HG03442 (cell line): Measurements from ENCODE around the gene EXOC3L4.
A peak's percentile ranks its signal among the peaks of the same experiment; 100 is the strongest.
"Not testable (repeated sequence)": the region's sequence is repeated elsewhere in the genome, so short reads cannot be mapped to it uniquely, and the experiment has no call there.

ENCODE experiments used
- ATAC-seq: cut with Tn5 transposase; IDR thresholded peaks from one replicate; pipeline ENCODE4 v1.9.1; 2021; ENCODE audit warnings: mild to moderate bottlenecking, moderate library complexity; ENCODE audit not compliant: unreplicated experiment

EXOC3L4 gene

GRCh38 chr14:103103461-103104388, 9.2 kb downstream of the EXOC3L4 start:
- no peak for ATAC-seq

GRCh38 chr14:103104389-103104653, 9.8 kb downstream of the EXOC3L4 start:
- ATAC-seq: no peak

- ATAC-seq: peak; percentile 40
Observed at GRCh38 chr14:103104654-103105452, 10.3 kb downstream of the EXOC3L4 start.

GRCh38 chr14:103105580-103106150, 11.1 kb downstream of the EXOC3L4 start:
- ATAC-seq: no peak

GRCh38 chr14:103107455-103107854, 12.9 kb downstream of the EXOC3L4 start:
- no peak for ATAC-seq

GRCh38 chr14:103107941-103108748, 13.6 kb downstream of the EXOC3L4 start:
- no peak for ATAC-seq

GRCh38 chr14:103108749-103109207, 14.3 kb downstream of the EXOC3L4 start:
- ATAC-seq: no peak

GRCh38 chr14:103109535-103110441, 15.3 kb downstream of the EXOC3L4 start:
- ATAC-seq: no peak

- ATAC-seq: no peak
Observed at GRCh38 chr14:103110681-103111231, 16.2 kb downstream of the EXOC3L4 start.

- ATAC-seq: no peak
Observed at GRCh38 chr14:103111232-103111868, 16.8 kb downstream of the EXOC3L4 start.

- no peak for ATAC-seq
Observed at GRCh38 chr14:103112400-103113243, 18.1 kb downstream of the EXOC3L4 start.

GRCh38 chr14:103113303-103113702, 18.8 kb downstream of the EXOC3L4 start:
- ATAC-seq: no peak

GRCh38 chr14:103113774-103114173, 19.2 kb downstream of the EXOC3L4 start:
- no peak for ATAC-seq

- ATAC-seq: not testable (repeated sequence)
Observed at GRCh38 chr14:103115086-103115679, 20.7 kb downstream of the EXOC3L4 start.

GRCh38 chr14:103115845-103116572, 21.5 kb downstream of the EXOC3L4 start:
- no peak for ATAC-seq

GRCh38 chr14:103116636-103117035, 22.1 kb downstream of the EXOC3L4 start:
- no peak for ATAC-seq

GRCh38 chr14:103117499-103117898, 23.0 kb downstream of the EXOC3L4 start:
- ATAC-seq: not testable (repeated sequence)
